Neural crest cell (in vitro differentiated cells): ENCODE data around the gene CXCL8. TPM values are rescaled to one million over a fixed set of nuclear protein-coding genes. Genes with fewer than 3 reads are reported as not detected.

Experiments
- DNase-seq: peaks from one replicate; pipeline ENCODE4 v3.0.0; 2021; ENCODE audit warnings: low read depth, mixed read lengths, low spot score
- H3K27ac Mint-ChIP-seq: one replicate; pipeline ENCODE4 v1.8.0; 2021; ENCODE audit warnings: mild to moderate bottlenecking, mixed read lengths; ENCODE audit not compliant: unreplicated experiment
- H3K27me3 Mint-ChIP-seq: 2 replicates; pipeline ENCODE4 v1.8.0; 2021; ENCODE audit warnings: low read depth, mild to moderate bottlenecking, mixed read lengths
- H3K36me3 Mint-ChIP-seq: 2 replicates; pipeline ENCODE4 v1.8.0; 2021; ENCODE audit warnings: low read depth, mild to moderate bottlenecking, mixed read lengths
- H3K4me1 Mint-ChIP-seq: 2 replicates; pipeline ENCODE4 v1.8.0; 2021; ENCODE audit warnings: mixed read lengths
- H3K4me3 Mint-ChIP-seq: one replicate; pipeline ENCODE4 v1.8.0; 2021; ENCODE audit warnings: mild to moderate bottlenecking, mixed read lengths
- H3K9me3 Mint-ChIP-seq: 2 replicates; pipeline ENCODE4 v1.8.0; 2021; ENCODE audit warnings: mixed read lengths
- total RNA-seq: library from RNA; stranded (reverse); gene quantifications from 2 replicates; pipeline ENCODE4 v1.2.1, GENCODE V29; 2021
- TF ChIP-seq, protein P1 (sequence below): fragments of 200-600 bp; sonication (generic); conservative IDR thresholded peaks from 2 replicates; pipeline ENCODE4 v1.5.0; 2021; ENCODE audit warnings: antibody characterized with exemption, mild to moderate bottlenecking

Gene CXCL8
- total RNA-seq, 1 donor from 2014 or later = not detected

DNA sequence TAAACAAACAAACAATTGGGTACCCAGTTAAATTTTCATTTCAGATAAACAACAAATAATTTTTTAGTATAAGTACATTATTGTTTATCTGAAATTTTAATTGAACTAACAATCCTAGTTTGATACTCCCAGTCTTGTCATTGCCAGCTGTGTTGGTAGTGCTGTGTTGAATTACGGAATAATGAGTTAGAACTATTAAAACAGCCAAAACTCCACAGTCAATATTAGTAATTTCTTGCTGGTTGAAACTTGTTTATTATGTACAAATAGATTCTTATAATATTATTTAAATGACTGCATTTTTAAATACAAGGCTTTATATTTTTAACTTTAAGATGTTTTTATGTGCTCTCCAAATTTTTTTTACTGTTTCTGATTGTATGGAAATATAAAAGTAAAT lies 2.9 kb downstream of the CXCL8 start:
- Mint-ChIP-seq H3K4me1 (no peaks in the 10 kb centered on the region), H3K9me3 (peaks cover 3% of the 10 kb centered on the region), H3K27me3 (no peaks in the 10 kb centered on the region), H3K27ac (no peak overlapping the region), H3K36me3 (no peaks in the 10 kb centered on the region), H3K4me3 (no peak overlapping the region)
- DNase-seq = no peak
- TF ChIP-seq, protein P1, sequence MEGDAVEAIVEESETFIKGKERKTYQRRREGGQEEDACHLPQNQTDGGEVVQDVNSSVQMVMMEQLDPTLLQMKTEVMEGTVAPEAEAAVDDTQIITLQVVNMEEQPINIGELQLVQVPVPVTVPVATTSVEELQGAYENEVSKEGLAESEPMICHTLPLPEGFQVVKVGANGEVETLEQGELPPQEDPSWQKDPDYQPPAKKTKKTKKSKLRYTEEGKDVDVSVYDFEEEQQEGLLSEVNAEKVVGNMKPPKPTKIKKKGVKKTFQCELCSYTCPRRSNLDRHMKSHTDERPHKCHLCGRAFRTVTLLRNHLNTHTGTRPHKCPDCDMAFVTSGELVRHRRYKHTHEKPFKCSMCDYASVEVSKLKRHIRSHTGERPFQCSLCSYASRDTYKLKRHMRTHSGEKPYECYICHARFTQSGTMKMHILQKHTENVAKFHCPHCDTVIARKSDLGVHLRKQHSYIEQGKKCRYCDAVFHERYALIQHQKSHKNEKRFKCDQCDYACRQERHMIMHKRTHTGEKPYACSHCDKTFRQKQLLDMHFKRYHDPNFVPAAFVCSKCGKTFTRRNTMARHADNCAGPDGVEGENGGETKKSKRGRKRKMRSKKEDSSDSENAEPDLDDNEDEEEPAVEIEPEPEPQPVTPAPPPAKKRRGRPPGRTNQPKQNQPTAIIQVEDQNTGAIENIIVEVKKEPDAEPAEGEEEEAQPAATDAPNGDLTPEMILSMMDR = no peak

DNA sequence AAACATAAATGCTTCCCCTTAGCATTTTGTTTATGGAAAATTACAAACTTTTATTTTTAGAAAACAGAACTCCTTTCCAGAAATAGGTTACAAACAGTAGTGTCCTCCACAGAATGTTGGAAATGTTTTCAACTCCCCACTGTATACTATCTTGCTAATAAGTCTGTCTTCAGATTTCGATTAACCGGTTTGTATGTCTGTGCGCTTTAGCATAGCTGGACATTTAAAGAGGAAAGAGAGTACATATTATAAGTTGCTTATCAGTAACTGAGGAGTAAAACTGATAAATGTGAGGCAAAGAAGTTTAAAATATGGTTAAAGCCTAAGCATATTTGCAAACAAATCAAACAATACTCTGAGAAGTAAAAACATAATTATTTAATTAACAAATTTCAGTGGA lies 3.4 kb downstream of the CXCL8 start:
- Mint-ChIP-seq H3K27me3 (no peaks in the 10 kb centered on the region), H3K27ac (no peak overlapping the region), H3K9me3 (peaks cover 3% of the 10 kb centered on the region), H3K4me1 (no peaks in the 10 kb centered on the region), H3K36me3 (no peaks in the 10 kb centered on the region), H3K4me3 (no peak overlapping the region)
- no peak for DNase-seq
- TF ChIP-seq, protein P1 = no peak

DNA sequence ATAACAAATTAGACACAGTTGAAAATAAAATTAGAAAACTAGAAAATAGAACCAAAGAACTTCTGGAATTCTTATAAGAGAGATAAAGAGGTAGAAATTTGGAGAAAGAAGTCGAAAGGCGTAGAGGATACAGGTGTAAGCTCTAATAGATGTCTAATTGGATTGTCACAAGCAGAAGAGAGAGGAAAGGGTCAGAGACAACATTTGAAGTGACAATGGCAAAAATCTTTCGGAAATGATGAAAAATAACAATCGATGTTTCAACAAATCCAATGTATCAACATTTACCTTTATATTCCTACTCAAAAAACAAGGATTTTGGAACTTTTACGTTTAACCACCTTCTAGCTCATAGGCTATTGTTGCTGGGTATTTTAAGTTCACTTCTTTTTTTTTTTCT lies 3.8 kb downstream of the CXCL8 start:
- no peaks in the 10 kb centered on the region for H3K36me3 Mint-ChIP-seq
- H3K27me3 Mint-ChIP-seq = no peaks in the 10 kb centered on the region
- peaks cover 3% of the 10 kb centered on the region for H3K9me3 Mint-ChIP-seq
- TF ChIP-seq, protein P1 = no peak
- H3K27ac Mint-ChIP-seq = no peak overlapping the region
- DNase-seq = no peak
- no peak overlapping the region for H3K4me3 Mint-ChIP-seq
- H3K4me1 Mint-ChIP-seq = no peaks in the 10 kb centered on the region

DNA sequence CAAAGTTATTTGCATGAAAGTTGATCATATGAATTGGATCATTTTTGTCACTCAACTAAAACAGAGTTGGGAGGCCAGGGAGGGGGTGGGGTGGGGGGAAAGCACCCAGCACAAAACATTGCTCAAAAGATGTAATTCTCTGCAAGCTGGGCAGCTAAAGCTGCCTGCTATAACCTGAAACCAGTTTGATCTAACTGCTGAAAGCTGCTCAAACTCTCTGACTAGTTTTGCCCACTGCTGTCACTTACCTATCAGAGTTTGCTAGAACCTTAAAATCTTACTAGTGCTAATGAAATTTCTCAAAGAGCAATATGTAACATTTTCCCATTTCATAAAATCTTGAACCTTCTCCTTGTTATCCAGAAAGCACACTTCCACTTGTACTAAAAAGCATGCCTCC lies 10.4 kb downstream of the CXCL8 start:
- no peak overlapping the region for H3K27ac Mint-ChIP-seq
- no peak overlapping the region for H3K4me3 Mint-ChIP-seq
- no peaks in the 10 kb centered on the region for H3K27me3 Mint-ChIP-seq
- no peaks in the 10 kb centered on the region for H3K36me3 Mint-ChIP-seq
- DNase-seq = no peak
- no peaks in the 10 kb centered on the region for H3K4me1 Mint-ChIP-seq
- peaks cover 3% of the 10 kb centered on the region for H3K9me3 Mint-ChIP-seq
- TF ChIP-seq, protein P1 = no peak

DNA sequence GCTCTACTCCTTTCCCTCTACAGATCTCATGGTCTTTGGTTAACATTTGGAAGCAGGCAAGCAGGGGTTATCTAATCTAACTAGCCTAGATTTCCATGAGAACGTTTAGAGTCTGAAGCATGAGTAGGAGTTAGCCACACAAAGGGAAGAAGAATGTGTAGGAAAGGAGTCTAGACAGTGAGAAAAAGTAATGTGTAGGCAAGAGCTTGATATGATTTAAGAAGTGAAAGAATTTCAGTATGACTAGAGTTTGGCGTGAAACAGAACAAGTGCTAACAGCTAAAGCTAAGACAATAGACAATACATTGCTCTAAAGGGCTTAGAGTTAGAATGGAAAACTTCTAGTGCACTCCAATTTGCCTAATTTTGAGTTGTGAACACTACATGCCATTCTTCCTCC lies 10.8 kb downstream of the CXCL8 start:
- no peak for DNase-seq
- Mint-ChIP-seq H3K4me1 (no peaks in the 10 kb centered on the region), H3K4me3 (no peak overlapping the region), H3K27ac (no peak overlapping the region), H3K36me3 (no peaks in the 10 kb centered on the region), H3K27me3 (no peaks in the 10 kb centered on the region), H3K9me3 (peaks cover 3% of the 10 kb centered on the region)
- TF ChIP-seq, protein P1 = no peak

DNA sequence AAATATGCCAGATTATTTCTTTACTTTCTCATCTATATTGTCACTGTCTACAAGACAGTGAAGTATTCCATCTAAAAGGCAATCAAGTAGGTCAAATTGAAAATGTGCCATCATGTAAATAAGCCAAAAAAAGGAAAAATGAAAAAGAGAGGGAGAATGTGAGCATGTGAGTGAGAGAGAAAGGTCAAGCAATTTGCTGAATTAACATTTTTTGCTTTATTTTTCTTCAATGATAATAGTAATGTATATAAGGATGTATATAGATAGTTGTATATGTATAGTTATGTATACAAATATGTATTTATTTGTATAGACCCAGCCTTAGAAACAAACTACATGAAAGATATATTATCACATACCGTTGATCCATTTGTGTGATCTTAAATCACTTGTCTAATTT lies 11.5 kb downstream of the CXCL8 start:
- H3K4me3 Mint-ChIP-seq = no peak overlapping the region
- no peak for DNase-seq
- no peak overlapping the region for H3K27ac Mint-ChIP-seq
- TF ChIP-seq, protein P1 = no peak
- H3K9me3 Mint-ChIP-seq = peaks cover 3% of the 10 kb centered on the region
- no peaks in the 10 kb centered on the region for H3K36me3 Mint-ChIP-seq
- no peaks in the 10 kb centered on the region for H3K4me1 Mint-ChIP-seq
- H3K27me3 Mint-ChIP-seq = no peaks in the 10 kb centered on the region
